HepG2 (cell line): ENCODE measurements around the gene ZNF500. TPM values are rescaled to one million over a fixed set of nuclear protein-coding genes. Genes with fewer than 3 reads are reported as not detected.

Experiments
- ATAC-seq: fragments of 200-7000 bp; cut with Tn5 transposase; 3 replicates; pipeline ENCODE4 v1.9.1; 2020; ENCODE audit warnings: mild to moderate bottlenecking, moderate library complexity
- BruUV-seq: library from RNA; stranded (reverse); fragments of 400-500 nt; replicated peaks from 2 replicates; lab custom pipeline; 2021; lab: Mats Ljungman, UMichigan
- CTCF ChIA-PET: fragments of 300-600 bp; formaldehyde crosslinking; extraction: SDS; loops from one replicate; lab custom pipeline; 2021; ENCODE audit warnings: low total read pairs, inconsistent platforms, low intra/inter-chr PET ratio; lab: Yijun Ruan, JAX
- POLR2A ChIA-PET: fragments of 350-600 bp; sonication (Branson Sonifier 250); formaldehyde crosslinking; loops from one replicate; lab custom pipeline; 2020; ENCODE audit warnings: antibody characterized with exemption, inconsistent platforms; lab: Yijun Ruan, JAX
- DNase-seq: peaks from one replicate; pipeline ENCODE4 v3.0.0-alpha.2; 2015; ENCODE audit warnings: low spot score
- FAIRE-seq: peaks from 3 replicates; lab custom pipeline; 2011; peaks lifted over from hg19 to GRCh38; lab: Jason Lieb, UNC
- H2AFZ ChIP-seq: one replicate; pipeline ENCODE4 v1.6.1; 2011; ENCODE audit warnings: low read length, inconsistent platforms
- H3K27ac ChIP-seq: fragments of 300-600 bp; 3 replicates; pipeline ENCODE4 v1.8.0; 2011; ENCODE audit warnings: mixed run types, mild to moderate bottlenecking, mixed read lengths, low read length, inconsistent platforms; ENCODE audit not compliant: insufficient read depth; ENCODE audit errors: extremely low read length
- H3K27me3 ChIP-seq, 2 experiments: fragments of 200-600 bp in 1 of 2; 2 replicates in 1 of 2; 3 replicates in 1 of 2; pipeline versions ENCODE4 v1.6.0 to v1.8.0; 2011; ENCODE audit warnings: low read length in 2 of 2, mild to moderate bottlenecking in 2 of 2, moderate library complexity in 2 of 2, inconsistent platforms in 1 of 2; ENCODE audit not compliant: insufficient read depth in 2 of 2, control insufficient read depth in 1 of 2
- H3K36me3 ChIP-seq, 2 experiments: fragments of 200-600 bp in 1 of 2; replicated peaks in 1 of 2; 2 replicates in 1 of 2; 3 replicates in 1 of 2; pipeline versions ENCODE4 v1.5.1 to v1.8.0; 2011; ENCODE audit warnings: low read length in 2 of 2, inconsistent platforms in 1 of 2; ENCODE audit not compliant: insufficient read depth in 2 of 2, control insufficient read depth in 1 of 2
- H3K4me1 ChIP-seq: 2 replicates; pipeline ENCODE4 v1.5.1; 2012; ENCODE audit warnings: low read length, inconsistent platforms; ENCODE audit not compliant: insufficient read depth
- H3K4me2 ChIP-seq: 2 replicates; pipeline ENCODE4 v1.6.0; 2011; ENCODE audit warnings: low read depth, low read length, inconsistent platforms
- H3K4me3 ChIP-seq, 3 experiments: fragments of 200-600 bp in 1 of 3; sonication (generic), shearing (Covaris generic) in 1 of 3; replicated peaks in 1 of 3; 2 replicates each; pipeline ENCODE4 v1.5.1; 2011 to 2016; ENCODE audit warnings: low read length in 3 of 3, inconsistent platforms in 2 of 3, low read depth in 2 of 3, mild to moderate bottlenecking in 2 of 3, control low read depth in 1 of 3, mixed read lengths in 1 of 3; ENCODE audit not compliant: insufficient read depth in 1 of 3
- H3K79me2 ChIP-seq: one replicate; pipeline ENCODE4 v1.6.1; 2011; ENCODE audit warnings: low read length, inconsistent platforms; ENCODE audit not compliant: insufficient read depth
- H3K9ac ChIP-seq: 2 replicates; pipeline ENCODE4 v1.6.0; 2011; ENCODE audit warnings: mild to moderate bottlenecking, low read depth, low read length, inconsistent platforms; ENCODE audit not compliant: insufficient read depth
- H3K9me3 ChIP-seq: 2 replicates; pipeline ENCODE4 v1.5.1; 2012; ENCODE audit warnings: mild to moderate bottlenecking, low read length
- H4K20me1 ChIP-seq: 2 replicates; pipeline ENCODE4 v1.6.0; 2011; ENCODE audit warnings: inconsistent platforms, mild to moderate bottlenecking, low read length, moderate library complexity; ENCODE audit not compliant: insufficient read depth
- ARID4A ChIP-seq: sonication (generic); formaldehyde crosslinking; IDR thresholded peaks from 2 replicates; pipeline ENCODE4 v1.5.0; 2020; ENCODE audit warnings: mild to moderate bottlenecking, missing genetic modification reagents, borderline replicate concordance
- ESRRA ChIP-seq: sonication (generic); formaldehyde crosslinking; IDR thresholded peaks from 2 replicates; pipeline ENCODE4 v1.5.1; 2020; ENCODE audit warnings: mild to moderate bottlenecking, low read depth, missing genetic modification reagents
- MIER2 ChIP-seq: IDR thresholded peaks from 2 replicates; pipeline ENCODE4 v1.6.1; 2016; ENCODE audit warnings: missing biosample characterization, missing genetic modification reagents
- NFKB2 ChIP-seq: sonication (generic); formaldehyde crosslinking; IDR thresholded peaks from 2 replicates; pipeline ENCODE4 v1.4.0; 2020; ENCODE audit warnings: missing genetic modification reagents, borderline replicate concordance
- RNF2 ChIP-seq: fragments of 450-650 bp; conservative IDR thresholded peaks from 2 replicates; pipeline ENCODE4 v1.6.1; 2016; ENCODE audit warnings: low read depth
- ZKSCAN8 ChIP-seq: IDR thresholded peaks from 2 replicates; pipeline ENCODE4 v1.6.1; 2016; ENCODE audit warnings: borderline replicate concordance, missing genetic modification reagents, missing compliant biosample characterization
- ZNF766 ChIP-seq: sonication (generic); formaldehyde crosslinking; IDR thresholded peaks from 2 replicates; pipeline ENCODE4 v1.5.0; 2020; ENCODE audit warnings: missing genetic modification reagents, borderline replicate concordance
- WGBS: methylation state at CpG from one replicate; pipeline ENCODE4 v1.1.6; 2017; ENCODE audit warnings: low lambda C conversion rate; 5-methylcytosine and 5-hydroxymethylcytosine counted together
- in situ Hi-C: cut with HindIII; loops from 2 replicates; pipeline ENCODE4 v1.10.0; 2017; ENCODE audit warnings: low pct_unique_long_range_greater_than_20kb; ENCODE audit not compliant: extremely low pct_ligation_motif_present
- intact Hi-C: fragments of 100-400 bp; cut with micrococcal nuclease; formaldehyde crosslinking; loops from one replicate; pipeline ENCODE4 v1.10.0; 2022; ENCODE audit not compliant: unreplicated experiment
- polyA plus RNA-seq, 8 experiments: library from polyadenylated mRNA; depleted of rRNA in 3 of 8; stranded (reverse) in 7 of 8; unstranded in 1 of 8; fragments of >200 nt; fragmentation: Illumina TruSeq in 4 of 8; extraction: Trizol in 4 of 8; gene quantifications; 2 replicates each; pipeline versions ENCODE4 v1.2.1 to v1.2.3, GENCODE V29; 2011 to 2016; ENCODE audit warnings: low read depth in 4 of 8, missing spikeins in 1 of 8, mixed read lengths in 1 of 8; ENCODE audit not compliant: insufficient read depth in 1 of 8
- total RNA-seq, 5 experiments: library from RNA; depleted of rRNA; stranded (reverse); fragments of >200 nt; fragmentation: Illumina TruSeq; extraction: Trizol; gene quantifications; 2 replicates each; pipeline ENCODE4 v1.2.3, GENCODE V29; 2016; ENCODE audit warnings: low read depth in 1 of 5
- TF ChIP-seq, protein P1 (sequence below): IDR thresholded peaks from 2 replicates; pipeline ENCODE4 v1.6.1; 2018; ENCODE audit warnings: missing genetic modification reagents, mild to moderate bottlenecking, missing compliant biosample characterization

ZNF500 gene
- total and polyA plus RNA-seq, 2 of the 13 experiments (the other 11 are each of a cell fraction or from before 2014, with no cell fraction given), result 6.1 to 12.2 TPM

DNA sequence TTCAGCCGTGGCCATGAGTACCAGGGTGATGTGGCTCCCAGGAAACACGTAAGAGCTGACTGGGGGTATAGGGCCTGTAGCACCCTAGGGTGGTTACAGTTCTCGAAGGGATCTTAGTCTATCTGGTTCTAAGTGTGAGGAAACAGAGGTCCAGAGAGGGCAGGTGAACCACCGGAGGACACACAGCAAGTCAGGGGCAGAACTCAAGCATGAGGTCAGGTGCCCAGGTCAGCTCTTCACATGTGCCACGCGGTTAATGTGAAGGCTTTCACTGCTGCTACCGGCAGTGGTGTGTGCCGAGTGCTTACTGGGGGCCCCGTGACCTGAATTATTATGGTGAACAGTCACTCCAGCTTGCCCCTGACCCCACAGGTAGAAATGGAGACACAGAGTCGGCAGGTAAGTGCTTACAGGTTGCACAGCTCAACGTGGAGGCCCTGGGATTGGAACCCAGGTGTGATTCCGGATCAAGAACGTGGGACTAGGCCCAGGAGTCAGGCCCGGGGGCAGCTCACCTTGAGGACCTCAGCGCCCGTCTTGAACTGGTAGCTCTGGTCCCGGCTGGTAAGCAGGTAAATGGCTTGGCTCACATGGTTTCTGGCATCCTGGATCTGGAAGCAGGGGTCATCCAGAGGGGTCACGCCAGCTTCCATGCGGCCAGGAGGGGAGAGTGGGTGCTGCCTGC lies 32.4 kb upstream of the ZNF500 start (continued):
- TF ChIP-seq ARID4A (CRISPR knock-in tag), result no peak
- TF ChIP-seq, protein P1, sequence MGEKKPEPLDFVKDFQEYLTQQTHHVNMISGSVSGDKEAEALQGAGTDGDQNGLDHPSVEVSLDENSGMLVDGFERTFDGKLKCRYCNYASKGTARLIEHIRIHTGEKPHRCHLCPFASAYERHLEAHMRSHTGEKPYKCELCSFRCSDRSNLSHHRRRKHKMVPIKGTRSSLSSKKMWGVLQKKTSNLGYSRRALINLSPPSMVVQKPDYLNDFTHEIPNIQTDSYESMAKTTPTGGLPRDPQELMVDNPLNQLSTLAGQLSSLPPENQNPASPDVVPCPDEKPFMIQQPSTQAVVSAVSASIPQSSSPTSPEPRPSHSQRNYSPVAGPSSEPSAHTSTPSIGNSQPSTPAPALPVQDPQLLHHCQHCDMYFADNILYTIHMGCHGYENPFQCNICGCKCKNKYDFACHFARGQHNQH, result no peak

- ATAC-seq (no peak), FAIRE-seq (no peak), DNase-seq (no peak)
- TF ChIP-seq RNF2, result no peak
- TF ChIP-seq NFKB2, result no peak
- TF ChIP-seq MIER2 (CRISPR knock-in tag), result no peak
- TF ChIP-seq ZKSCAN8 (CRISPR knock-in tag), result no peak
- TF ChIP-seq ZNF766 (CRISPR knock-in tag), result no peak
- TF ChIP-seq ESRRA (CRISPR knock-in tag), result no peak
- Histone ChIP-seq H3K27ac (no peak overlapping the region), H3K4me3 (no peak overlapping the region), H3K27me3 (no peaks in the 10 kb centered on the region), H3K9ac (no peak overlapping the region), H2AFZ (no peak overlapping the region), H3K79me2 (no peaks in the 10 kb centered on the region), H3K36me3 (peaks cover 0 to 8% of the 10 kb centered on the region in 2 experiments; a peak in 2 of 5 replicates), H3K4me2 (no peak overlapping the region), H3K4me1 (peaks cover 23% of the 10 kb centered on the region), H3K9me3 (no peaks in the 10 kb centered on the region), H4K20me1 (no peaks in the 10 kb centered on the region)
- in situ Hi-C loops, result no loop called here
- intact Hi-C loops, result no loop called here
- 97% methylated on average over 12 of the region's 16 CpGs for WGBS
- BruUV-seq, result no TSS peak
- POLR2A ChIA-PET, result no interaction called here
- CTCF ChIA-PET, result no interaction called here
Measured at GRCh38 chr16:4798456-4798855, 31.5 kb upstream of the ZNF500 start.
